ENCODE data around the gene HERC6. TPM values are rescaled to one million over a fixed set of nuclear protein-coding genes. Genes with fewer than 3 reads are reported as not detected.
"Not testable (repeated sequence)": the region's sequence is repeated elsewhere in the genome, so short reads cannot be mapped to it uniquely, and the experiment has no call there.

Gene HERC6
- total RNA-seq, 4 donors from 2014 or later: 3.5 to 27.6 (median 11.4) TPM

- no peaks in the 10 kb centered on the region for H3K36me3 ChIP-seq
- H3K27ac ChIP-seq: no peak overlapping the region
- DNase-seq: no peak
- TF ChIP-seq, protein P1, sequence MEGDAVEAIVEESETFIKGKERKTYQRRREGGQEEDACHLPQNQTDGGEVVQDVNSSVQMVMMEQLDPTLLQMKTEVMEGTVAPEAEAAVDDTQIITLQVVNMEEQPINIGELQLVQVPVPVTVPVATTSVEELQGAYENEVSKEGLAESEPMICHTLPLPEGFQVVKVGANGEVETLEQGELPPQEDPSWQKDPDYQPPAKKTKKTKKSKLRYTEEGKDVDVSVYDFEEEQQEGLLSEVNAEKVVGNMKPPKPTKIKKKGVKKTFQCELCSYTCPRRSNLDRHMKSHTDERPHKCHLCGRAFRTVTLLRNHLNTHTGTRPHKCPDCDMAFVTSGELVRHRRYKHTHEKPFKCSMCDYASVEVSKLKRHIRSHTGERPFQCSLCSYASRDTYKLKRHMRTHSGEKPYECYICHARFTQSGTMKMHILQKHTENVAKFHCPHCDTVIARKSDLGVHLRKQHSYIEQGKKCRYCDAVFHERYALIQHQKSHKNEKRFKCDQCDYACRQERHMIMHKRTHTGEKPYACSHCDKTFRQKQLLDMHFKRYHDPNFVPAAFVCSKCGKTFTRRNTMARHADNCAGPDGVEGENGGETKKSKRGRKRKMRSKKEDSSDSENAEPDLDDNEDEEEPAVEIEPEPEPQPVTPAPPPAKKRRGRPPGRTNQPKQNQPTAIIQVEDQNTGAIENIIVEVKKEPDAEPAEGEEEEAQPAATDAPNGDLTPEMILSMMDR (IDR thresholded peaks at IDR 0.05): no peak
- TF ChIP-seq POLR2A (IDR thresholded peaks at IDR 0.05): no peak
- no peaks in the 10 kb centered on the region for H3K4me1 ChIP-seq
- intact Hi-C loops (cut with DNase I; ENCODE audit: low total_unique reads): no loop called here
- no peaks in the 10 kb centered on the region for H3K27me3 ChIP-seq
- H3K4me3 ChIP-seq: no peak overlapping the region
- H3K9me3 ChIP-seq: no peaks in the 10 kb centered on the region
These were observed 42.2 kb downstream of the HERC6 start for GRCh38 chr4:88420844-88421243.

DNA sequence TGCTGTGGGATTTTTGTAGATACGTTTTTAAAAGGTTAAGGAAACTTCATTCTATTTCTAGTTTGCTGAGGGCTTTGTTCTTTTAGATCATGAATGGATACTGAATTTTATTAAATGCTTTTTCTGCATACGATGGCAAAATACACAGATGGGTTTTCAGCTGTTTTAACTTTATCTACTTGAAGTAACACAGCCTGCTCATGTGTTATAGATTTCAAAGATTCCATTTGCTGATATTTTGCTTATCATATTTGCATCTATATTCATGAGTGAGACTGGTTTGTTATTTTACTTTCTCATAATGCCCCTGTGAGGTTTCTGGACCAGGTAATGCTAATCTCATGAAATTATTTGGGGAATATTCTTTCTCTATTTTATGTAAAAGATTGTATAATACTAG is 43.8 kb downstream of the HERC6 start:
- H3K4me3 ChIP-seq: no peak overlapping the region
- no peaks in the 10 kb centered on the region for H3K4me1 ChIP-seq
- no peaks in the 10 kb centered on the region for H3K27me3 ChIP-seq
- TF ChIP-seq, protein P1 (IDR thresholded peaks at IDR 0.05): no peak
- no peak for TF ChIP-seq POLR2A (IDR thresholded peaks at IDR 0.05)
- no peak overlapping the region for H3K27ac ChIP-seq
- no peaks in the 10 kb centered on the region for H3K9me3 ChIP-seq
- DNase-seq: no peak
- intact Hi-C loops (cut with DNase I; ENCODE audit: low total_unique reads): no loop called here
- no peaks in the 10 kb centered on the region for H3K36me3 ChIP-seq

- Histone ChIP-seq H3K4me3 (no peak overlapping the region), H3K36me3 (no peaks in the 10 kb centered on the region), H3K4me1 (no peaks in the 10 kb centered on the region), H3K27ac (no peak overlapping the region), H3K9me3 (no peaks in the 10 kb centered on the region), H3K27me3 (no peaks in the 10 kb centered on the region)
- TF ChIP-seq, protein P1 (IDR thresholded peaks at IDR 0.05): no peak
- no peak for TF ChIP-seq POLR2A (IDR thresholded peaks at IDR 0.05)
- DNase-seq: no peak
- intact Hi-C loops (cut with DNase I; ENCODE audit: low total_unique reads): no loop called here
These were observed 50.7 kb downstream of the HERC6 start for GRCh38 chr4:88429401-88429800.

DNA sequence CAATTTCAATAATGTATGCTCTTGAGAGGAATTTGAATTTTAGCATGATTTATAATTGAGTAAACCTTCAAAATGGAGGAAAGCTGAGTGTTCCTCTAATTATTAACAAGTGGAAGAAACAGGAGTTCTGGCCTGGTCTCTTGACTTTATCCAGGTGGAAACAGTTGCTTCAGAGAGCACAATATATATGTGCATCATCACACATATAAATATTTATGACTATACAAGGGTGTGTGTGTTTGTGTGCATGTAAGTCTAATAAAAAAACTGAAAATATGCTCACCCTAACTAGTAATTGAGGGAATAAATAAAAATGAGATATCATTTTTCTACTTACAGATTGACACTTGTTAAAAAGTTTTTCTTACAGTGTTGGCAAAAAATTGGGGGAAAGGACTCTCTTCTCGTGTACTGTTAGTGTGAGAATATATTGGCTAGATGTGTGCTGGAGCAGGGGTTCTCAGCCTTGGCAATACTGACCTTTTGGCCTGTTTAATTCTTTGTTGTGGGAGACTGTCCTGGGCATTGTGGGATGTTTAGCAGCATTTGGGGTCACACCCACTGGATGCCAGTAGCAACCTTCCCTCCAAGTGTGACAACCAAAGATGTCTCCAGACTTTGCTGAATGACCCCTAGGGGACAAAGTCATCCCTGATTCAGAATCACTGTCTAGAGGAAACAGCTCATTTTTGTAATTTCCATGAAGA is 57.5 kb downstream of the HERC6 start:
- H3K4me1 ChIP-seq: no peaks in the 10 kb centered on the region
- H3K27me3 ChIP-seq: no peaks in the 10 kb centered on the region
- DNase-seq: no peak
- H3K4me3 ChIP-seq: no peak overlapping the region
- H3K36me3 ChIP-seq: no peaks in the 10 kb centered on the region
- no peaks in the 10 kb centered on the region for H3K9me3 ChIP-seq
- no peak overlapping the region for H3K27ac ChIP-seq
- intact Hi-C loops (cut with DNase I; ENCODE audit: low total_unique reads): no loop called here
- no peak for TF ChIP-seq POLR2A (IDR thresholded peaks at IDR 0.05)
- TF ChIP-seq, protein P1 (IDR thresholded peaks at IDR 0.05): no peak

GRCh38 chr4:88437873-88438272 is 59.2 kb downstream of the HERC6 start:
- DNase-seq, H3K36me3 ChIP-seq: not testable (repeated sequence)

More at GRCh38 chr4:88437873-88438272, 59.2 kb downstream of the HERC6 start:
- H3K27me3 ChIP-seq; H3K4me3 ChIP-seq; intact Hi-C loops (cut with DNase I; ENCODE audit: low total_unique reads); H3K27ac ChIP-seq; H3K4me1 ChIP-seq; H3K9me3 ChIP-seq: not testable (repeated sequence)
